ENCODE results near the gene ITPR3. TPM values are rescaled to one million over a fixed set of nuclear protein-coding genes. Genes with fewer than 3 reads are reported as not detected.

Gene ITPR3
- total and polyA plus RNA-seq, 2 of the 13 experiments (the other 11 are each of a cell fraction or from before 2014, with no cell fraction given), result 3.8 to 21.4 TPM

DNA sequence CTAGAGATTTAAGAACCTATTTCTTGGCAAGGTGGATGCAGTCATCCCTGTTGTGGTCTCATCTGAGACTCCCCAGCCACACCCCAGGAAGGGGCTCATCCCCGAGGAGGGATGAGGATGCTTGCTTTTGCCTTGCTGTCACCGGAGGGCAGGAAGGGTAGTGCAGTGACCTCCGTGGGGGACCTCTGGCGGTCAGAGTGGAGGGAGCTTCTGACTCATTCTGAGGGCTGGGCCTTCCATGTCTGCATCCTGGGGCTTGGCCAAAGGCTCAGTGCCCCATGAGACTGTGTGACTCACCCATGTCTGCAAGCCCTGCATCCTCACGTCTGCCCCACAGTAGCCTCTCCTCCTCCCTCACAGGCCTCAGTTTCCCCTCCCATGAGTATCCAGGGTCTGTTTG is 51.7 kb downstream of the ITPR3 start (continued):
- TF ChIP-seq, protein P1, sequence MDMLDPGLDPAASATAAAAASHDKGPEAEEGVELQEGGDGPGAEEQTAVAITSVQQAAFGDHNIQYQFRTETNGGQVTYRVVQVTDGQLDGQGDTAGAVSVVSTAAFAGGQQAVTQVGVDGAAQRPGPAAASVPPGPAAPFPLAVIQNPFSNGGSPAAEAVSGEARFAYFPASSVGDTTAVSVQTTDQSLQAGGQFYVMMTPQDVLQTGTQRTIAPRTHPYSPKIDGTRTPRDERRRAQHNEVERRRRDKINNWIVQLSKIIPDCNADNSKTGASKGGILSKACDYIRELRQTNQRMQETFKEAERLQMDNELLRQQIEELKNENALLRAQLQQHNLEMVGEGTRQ (IDR thresholded peaks at IDR 0.05; ENCODE audit: low read depth, low read length), result no peak
- TF ChIP-seq, protein P1 (CRISPR knock-in tag; IDR thresholded peaks at IDR 0.05; ENCODE audit: borderline replicate concordance), result no peak
- no peak for TF ChIP-seq CHCHD3 (CRISPR knock-in tag; IDR thresholded peaks at IDR 0.05)
- TF ChIP-seq THAP7 (CRISPR knock-in tag; IDR thresholded peaks at IDR 0.05), result no peak
- no peak for TF ChIP-seq ZNF331 (CRISPR knock-in tag; IDR thresholded peaks at IDR 0.05)
- no peak for TF ChIP-seq ZNF772 (CRISPR knock-in tag; IDR thresholded peaks at IDR 0.05)
- no peak for TF ChIP-seq ZNF562 (CRISPR knock-in tag; IDR thresholded peaks at IDR 0.05; ENCODE audit: borderline replicate concordance)
- TF ChIP-seq, protein P2, sequence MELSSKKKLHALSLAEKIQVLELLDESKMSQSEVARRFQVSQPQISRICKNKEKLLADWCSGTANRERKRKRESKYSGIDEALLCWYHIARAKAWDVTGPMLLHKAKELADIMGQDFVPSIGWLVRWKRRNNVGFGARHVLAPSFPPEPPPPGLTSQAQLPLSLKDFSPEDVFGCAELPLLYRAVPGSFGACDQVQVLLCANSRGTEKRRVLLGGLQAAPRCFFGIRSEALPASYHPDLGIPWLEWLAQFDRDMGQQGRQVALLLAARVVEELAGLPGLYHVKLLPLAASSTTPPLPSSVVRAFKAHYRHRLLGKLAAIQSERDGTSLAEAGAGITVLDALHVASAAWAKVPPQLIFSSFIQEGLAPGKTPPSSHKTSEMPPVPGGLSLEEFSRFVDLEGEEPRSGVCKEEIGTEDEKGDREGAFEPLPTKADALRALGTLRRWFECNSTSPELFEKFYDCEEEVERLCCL (CRISPR knock-in tag; IDR thresholded peaks at IDR 0.05; ENCODE audit: borderline replicate concordance), result no peak
- TF ChIP-seq ZSCAN30 (CRISPR knock-in tag; IDR thresholded peaks at IDR 0.05), result no peak
- TF ChIP-seq, protein P3, sequence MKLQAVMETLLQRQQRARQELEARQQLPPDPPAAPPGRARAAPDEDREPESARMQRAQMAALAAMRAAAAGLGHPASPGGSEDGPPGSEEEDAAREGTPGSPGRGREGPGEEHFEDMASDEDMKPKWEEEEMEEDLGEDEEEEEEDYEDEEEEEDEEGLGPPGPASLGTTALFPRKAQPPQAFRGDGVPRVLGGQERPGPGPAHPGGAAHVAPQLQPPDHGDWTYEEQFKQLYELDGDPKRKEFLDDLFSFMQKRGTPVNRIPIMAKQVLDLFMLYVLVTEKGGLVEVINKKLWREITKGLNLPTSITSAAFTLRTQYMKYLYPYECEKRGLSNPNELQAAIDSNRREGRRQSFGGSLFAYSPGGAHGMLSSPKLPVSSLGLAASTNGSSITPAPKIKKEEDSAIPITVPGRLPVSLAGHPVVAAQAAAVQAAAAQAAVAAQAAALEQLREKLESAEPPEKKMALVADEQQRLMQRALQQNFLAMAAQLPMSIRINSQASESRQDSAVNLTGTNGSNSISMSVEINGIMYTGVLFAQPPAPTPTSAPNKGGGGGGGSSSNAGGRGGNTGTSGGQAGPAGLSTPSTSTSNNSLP (IDR thresholded peaks at IDR 0.05; ENCODE audit: low read depth, low read length), result no peak
- TF ChIP-seq SP2 (CRISPR knock-in tag; IDR thresholded peaks at IDR 0.05), result no peak
- TF ChIP-seq, protein P4, sequence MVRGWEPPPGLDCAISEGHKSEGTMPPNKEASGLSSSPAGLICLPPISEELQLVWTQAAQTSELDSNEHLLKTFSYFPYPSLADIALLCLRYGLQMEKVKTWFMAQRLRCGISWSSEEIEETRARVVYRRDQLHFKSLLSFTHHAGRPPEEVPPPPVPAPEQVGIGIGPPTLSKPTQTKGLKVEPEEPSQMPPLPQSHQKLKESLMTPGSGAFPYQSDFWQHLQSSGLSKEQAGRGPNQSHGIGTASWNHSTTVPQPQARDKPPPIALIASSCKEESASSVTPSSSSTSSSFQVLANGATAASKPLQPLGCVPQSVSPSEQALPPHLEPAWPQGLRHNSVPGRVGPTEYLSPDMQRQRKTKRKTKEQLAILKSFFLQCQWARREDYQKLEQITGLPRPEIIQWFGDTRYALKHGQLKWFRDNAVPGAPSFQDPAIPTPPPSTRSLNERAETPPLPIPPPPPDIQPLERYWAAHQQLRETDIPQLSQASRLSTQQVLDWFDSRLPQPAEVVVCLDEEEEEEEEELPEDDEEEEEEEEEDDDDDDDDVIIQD (CRISPR knock-in tag; IDR thresholded peaks at IDR 0.05; ENCODE audit: low read depth), result no peak
- peak; percentile 57; the same call in 1 of the 2 replicates for TF ChIP-seq ETV5 (CRISPR knock-in tag; IDR thresholded peaks at IDR 0.05; ENCODE audit: borderline replicate concordance)
- no peak for TF ChIP-seq PHF8 (CRISPR knock-in tag; IDR thresholded peaks at IDR 0.05)
- TF ChIP-seq TAF15 (IDR thresholded peaks at IDR 0.05; ENCODE audit: low read depth, low read length, poor library complexity, severe bottlenecking), result no peak
- 0 out of 2 replicates have a peak, but pooled peaks have one; percentile 14 for TF ChIP-seq MIXL1 (CRISPR knock-in tag; IDR thresholded peaks at IDR 0.05)
- TF ChIP-seq CREB3 (CRISPR knock-in tag; IDR thresholded peaks at IDR 0.05), result no peak
- TF ChIP-seq, protein P5, sequence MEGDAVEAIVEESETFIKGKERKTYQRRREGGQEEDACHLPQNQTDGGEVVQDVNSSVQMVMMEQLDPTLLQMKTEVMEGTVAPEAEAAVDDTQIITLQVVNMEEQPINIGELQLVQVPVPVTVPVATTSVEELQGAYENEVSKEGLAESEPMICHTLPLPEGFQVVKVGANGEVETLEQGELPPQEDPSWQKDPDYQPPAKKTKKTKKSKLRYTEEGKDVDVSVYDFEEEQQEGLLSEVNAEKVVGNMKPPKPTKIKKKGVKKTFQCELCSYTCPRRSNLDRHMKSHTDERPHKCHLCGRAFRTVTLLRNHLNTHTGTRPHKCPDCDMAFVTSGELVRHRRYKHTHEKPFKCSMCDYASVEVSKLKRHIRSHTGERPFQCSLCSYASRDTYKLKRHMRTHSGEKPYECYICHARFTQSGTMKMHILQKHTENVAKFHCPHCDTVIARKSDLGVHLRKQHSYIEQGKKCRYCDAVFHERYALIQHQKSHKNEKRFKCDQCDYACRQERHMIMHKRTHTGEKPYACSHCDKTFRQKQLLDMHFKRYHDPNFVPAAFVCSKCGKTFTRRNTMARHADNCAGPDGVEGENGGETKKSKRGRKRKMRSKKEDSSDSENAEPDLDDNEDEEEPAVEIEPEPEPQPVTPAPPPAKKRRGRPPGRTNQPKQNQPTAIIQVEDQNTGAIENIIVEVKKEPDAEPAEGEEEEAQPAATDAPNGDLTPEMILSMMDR (CRISPR knock-in tag; IDR thresholded peaks at IDR 0.05), result peak; percentile 81
- TF ChIP-seq STAT5B (CRISPR knock-in tag; IDR thresholded peaks at IDR 0.05), result no peak
- no peak for TF ChIP-seq MED8 (CRISPR knock-in tag; IDR thresholded peaks at IDR 0.05; ENCODE audit: insufficient replicate concordance)
- no peak for TF ChIP-seq TSC22D2 (CRISPR knock-in tag; IDR thresholded peaks at IDR 0.05; ENCODE audit: borderline replicate concordance)

All from HepG2 (cell line).